GM21717 (cell line): Measurements from ENCODE around the gene TSPAN16.

ENCODE experiments used
- ATAC-seq: cut with Tn5 transposase; IDR thresholded peaks from one replicate; pipeline ENCODE4 v1.9.1; 2021; ENCODE audit warnings: mild to moderate bottlenecking, moderate library complexity; ENCODE audit not compliant: unreplicated experiment

Gene TSPAN16

GRCh38 chr19:11295665-11296245, at the start of gene TSPAN16:
Gene TSPAN16, plus strand, starts transcription at chr19:11296160. Its CDS starts 138 bp downstream, at chr19:11296298.
- ATAC-seq: no peak

GRCh38 chr19:11246941-11247340, 49.0 kb upstream of the TSPAN16 start:
- ATAC-seq: no peak

- no peak for ATAC-seq
Observed at GRCh38 chr19:11247391-11247790, 48.6 kb upstream of the TSPAN16 start.

- no peak for ATAC-seq
Observed at GRCh38 chr19:11247934-11248333, 48.0 kb upstream of the TSPAN16 start.

GRCh38 chr19:11248852-11249251, 47.1 kb upstream of the TSPAN16 start:
- ATAC-seq: no peak

GRCh38 chr19:11251217-11251616, 44.7 kb upstream of the TSPAN16 start:
- no peak for ATAC-seq

GRCh38 chr19:11251650-11252314, 44.2 kb upstream of the TSPAN16 start:
- no peak for ATAC-seq

GRCh38 chr19:11252665-11253355, 43.1 kb upstream of the TSPAN16 start:
- ATAC-seq: no peak

GRCh38 chr19:11254666-11255065, 41.3 kb upstream of the TSPAN16 start:
- ATAC-seq: no peak

GRCh38 chr19:11256189-11256588, 39.8 kb upstream of the TSPAN16 start:
- ATAC-seq: no peak

GRCh38 chr19:11257846-11258380, 38.0 kb upstream of the TSPAN16 start:
- ATAC-seq: no peak

GRCh38 chr19:11260996-11261395, 35.0 kb upstream of the TSPAN16 start:
- ATAC-seq: no peak

- ATAC-seq: no peak
Observed at GRCh38 chr19:11261431-11261970, 34.5 kb upstream of the TSPAN16 start.

GRCh38 chr19:11261971-11262839, 33.8 kb upstream of the TSPAN16 start, which contains the start of gene DOCK6:
Gene DOCK6, minus strand, starts transcription at chr19:11262524. Its CDS starts 84 bp downstream, at chr19:11262440.
- ATAC-seq: no peak

- no peak for ATAC-seq
Observed at GRCh38 chr19:11263726-11264125, 32.2 kb upstream of the TSPAN16 start.

GRCh38 chr19:11264452-11265176, 31.3 kb upstream of the TSPAN16 start:
- no peak for ATAC-seq

GRCh38 chr19:11265177-11265784, 30.7 kb upstream of the TSPAN16 start:
- no peak for ATAC-seq

- no peak for ATAC-seq
Observed at GRCh38 chr19:11265785-11266236, 30.1 kb upstream of the TSPAN16 start.

GRCh38 chr19:11267316-11268085, 28.5 kb upstream of the TSPAN16 start:
- no peak for ATAC-seq
